A549 (cell line): ENCODE results near the gene NELFCD. TPM values are rescaled to one million over a fixed set of nuclear protein-coding genes. Genes with fewer than 3 reads are reported as not detected.

ENCODE experiments used
- ATAC-seq, 2 experiments: fragments of 200-7000 bp in 1 of 2; fragments of >200 bp in 1 of 2; cut with Nextera tagmentation in 1 of 2; cut with Tn5 transposase in 1 of 2; 3 replicates each; pipeline versions ENCODE4 v1.8.0 to v1.9.1; 2018 to 2020; ENCODE audit warnings: mild to moderate bottlenecking in 1 of 2, moderate library complexity in 1 of 2
- CTCF ChIA-PET: fragments of 300-600 bp; sonication (Branson Sonifier 250); formaldehyde crosslinking; extraction: SDS; loops from one replicate; lab custom pipeline; 2021; ENCODE audit warnings: antibody characterized with exemption, inconsistent platforms; lab: Yijun Ruan, JAX
- POLR2A ChIA-PET: fragments of 350-600 bp; formaldehyde crosslinking; extraction: SDS; loops from one replicate; lab custom pipeline; 2021; ENCODE audit warnings: antibody characterized with exemption, inconsistent platforms; lab: Yijun Ruan, JAX
- DNase-seq, 2 experiments: peaks; one replicate each; pipeline versions ENCODE4 v3.0.0 to v3.0.0-alpha.2; 2011 to 2016; ENCODE audit warnings: low read depth in 1 of 2, low spot score in 1 of 2
- FAIRE-seq: peaks from 2 replicates; lab custom pipeline; 2011; peaks lifted over from hg19 to GRCh38; lab: Jason Lieb, UNC
- H3K27ac ChIP-seq, 2 experiments: fragments of >200 bp; sonication (Bioruptor Twin); formaldehyde crosslinking; 3 replicates each; pipeline ENCODE4 v1.5.1; 2016 to 2017
- H3K4me1 ChIP-seq: fragments of >200 bp; sonication (Bioruptor Twin); formaldehyde crosslinking; 3 replicates; pipeline ENCODE4 v1.6.1; 2016
- H3K4me2 ChIP-seq: fragments of >200 bp; sonication (Bioruptor Twin); formaldehyde crosslinking; 3 replicates; pipeline ENCODE4 v1.6.1; 2016
- H3K4me3 ChIP-seq: fragments of >200 bp; sonication (Bioruptor Twin); formaldehyde crosslinking; 3 replicates; pipeline ENCODE4 v1.5.1; 2016
- H3K9me3 ChIP-seq: fragments of >200 bp; sonication (Bioruptor Twin); formaldehyde crosslinking; 3 replicates; pipeline ENCODE4 v1.6.1; 2016
- BHLHE40 ChIP-seq: IDR thresholded peaks from 2 replicates; pipeline ENCODE4 v1.6.1; 2012; ENCODE audit warnings: low read depth, low read length, inconsistent platforms
- CBX2 ChIP-seq: fragments of 200-600 bp; sonication (generic); IDR thresholded peaks from 2 replicates; pipeline ENCODE4 v1.6.1; 2016; ENCODE audit warnings: low read depth, mild to moderate bottlenecking, borderline replicate concordance
- CEBPB ChIP-seq, 2 experiments: fragments of >200 bp in 1 of 2; sonication (Bioruptor Twin) in 1 of 2; formaldehyde crosslinking in 1 of 2; IDR thresholded peaks; 2 replicates each; pipeline ENCODE4 v1.6.1; 2012 to 2016
- CHD2 ChIP-seq: fragments of 150-350 bp; IDR thresholded peaks from 2 replicates; pipeline ENCODE4 v1.6.1; 2014; ENCODE audit warnings: low read length; ENCODE audit not compliant: partially characterized antibody
- EHMT2 ChIP-seq: fragments of 200-600 bp; sonication (generic); IDR thresholded peaks from 2 replicates; pipeline ENCODE4 v1.6.1; 2016; ENCODE audit warnings: antibody characterized with exemption, low read depth, mild to moderate bottlenecking, moderate library complexity
- ELK1 ChIP-seq: fragments of 150-350 bp; IDR thresholded peaks from 2 replicates; pipeline ENCODE4 v1.6.1; 2014; ENCODE audit warnings: low read depth, mild to moderate bottlenecking, low read length
- FOSB ChIP-seq: fragments of 250-450 bp; sonication (Bioruptor Pico); IDR thresholded peaks from 2 replicates; pipeline ENCODE4 v1.5.0; 2020; ENCODE audit warnings: mild to moderate bottlenecking, moderate library complexity
- GATA3 ChIP-seq: IDR thresholded peaks from 2 replicates; pipeline ENCODE4 v1.6.1; 2012; ENCODE audit warnings: borderline replicate concordance
- HES2 ChIP-seq: fragments of >200 bp; sonication (Bioruptor Twin); formaldehyde crosslinking; IDR thresholded peaks from 2 replicates; pipeline ENCODE4 v1.6.1; 2016
- HEYL ChIP-seq: fragments of 250-450 bp; sonication (Bioruptor Pico); IDR thresholded peaks from 2 replicates; pipeline ENCODE4 v1.8.0; 2021; ENCODE audit warnings: mild to moderate bottlenecking, moderate library complexity
- HMGXB4 ChIP-seq: fragments of 250-450 bp; sonication (Bioruptor Pico); IDR thresholded peaks from 2 replicates; pipeline ENCODE4 v1.5.0; 2021; ENCODE audit warnings: mild to moderate bottlenecking, moderate library complexity, borderline replicate concordance
- JUN ChIP-seq, 2 experiments: fragments of >200 bp; sonication (Bioruptor Twin); formaldehyde crosslinking; IDR thresholded peaks; 2 replicates in 1 of 2; 3 replicates in 1 of 2; pipeline ENCODE4 v1.6.1; 2016 to 2017
- JUNB ChIP-seq: fragments of >200 bp; sonication (Bioruptor Twin); formaldehyde crosslinking; IDR thresholded peaks from 2 replicates; pipeline ENCODE4 v1.6.1; 2016
- MAX ChIP-seq: IDR thresholded peaks from 2 replicates; pipeline ENCODE4 v1.6.1; 2012
- MYC ChIP-seq: IDR thresholded peaks from 2 replicates; pipeline ENCODE4 v1.6.1; 2012; ENCODE audit warnings: mild to moderate bottlenecking, inconsistent platforms, low read length, improper control_type of control experiment, borderline replicate concordance
- PHF8 ChIP-seq: fragments of 200-600 bp; sonication (generic); IDR thresholded peaks from 2 replicates; pipeline ENCODE4 v1.6.1; 2016; ENCODE audit warnings: low read depth, mild to moderate bottlenecking, antibody characterized with exemption, moderate library complexity, borderline replicate concordance
- POLR2A ChIP-seq: IDR thresholded peaks from 2 replicates; pipeline ENCODE4 v1.6.1; 2012; ENCODE audit warnings: mild to moderate bottlenecking, low read length
- POLR2AphosphoS2 ChIP-seq: conservative IDR thresholded peaks from 2 replicates; pipeline ENCODE4 v1.6.1; 2012; ENCODE audit warnings: low read length, improper control_type of control experiment, inconsistent platforms
- RAD21 ChIP-seq, 2 experiments: fragments of >200 bp in 1 of 2; sonication (Bioruptor Twin) in 1 of 2; formaldehyde crosslinking in 1 of 2; IDR thresholded peaks in 1 of 2; conservative IDR thresholded peaks in 1 of 2; 2 replicates in 1 of 2; 3 replicates in 1 of 2; pipeline ENCODE4 v1.6.1; 2012 to 2018; ENCODE audit warnings: inconsistent platforms in 1 of 2
- RARB ChIP-seq: fragments of 250-450 bp; sonication (Bioruptor Pico); IDR thresholded peaks from 2 replicates; pipeline ENCODE4 v1.8.0; 2021; ENCODE audit warnings: mild to moderate bottlenecking, moderate library complexity
- RCOR1 ChIP-seq: fragments of 150-350 bp; IDR thresholded peaks from 2 replicates; pipeline ENCODE4 v1.6.1; 2014; ENCODE audit warnings: antibody characterized with exemption, low read length, low read depth
- RFX5 ChIP-seq: fragments of 450-650 bp; IDR thresholded peaks from 2 replicates; pipeline ENCODE4 v1.7.1; 2014; ENCODE audit warnings: antibody characterized with exemption, mild to moderate bottlenecking, moderate library complexity
- RNF2 ChIP-seq: fragments of 200-600 bp; sonication (generic); IDR thresholded peaks from 2 replicates; pipeline ENCODE4 v1.6.1; 2016; ENCODE audit warnings: low read depth, mild to moderate bottlenecking, antibody characterized with exemption, moderate library complexity, borderline replicate concordance
- TFCP2L1 ChIP-seq: fragments of 250-450 bp; sonication (Bioruptor Pico); IDR thresholded peaks from 2 replicates; pipeline ENCODE4 v1.5.0; 2021; ENCODE audit warnings: mild to moderate bottlenecking
- TP53 ChIP-seq: fragments of 250-450 bp; sonication (Bioruptor Pico); IDR thresholded peaks from 2 replicates; pipeline ENCODE4 v1.5.0; 2021; ENCODE audit warnings: mild to moderate bottlenecking, moderate library complexity
- ZC3H11A ChIP-seq: fragments of 450-650 bp; IDR thresholded peaks from 2 replicates; pipeline ENCODE4 v1.6.1; 2014; ENCODE audit warnings: antibody characterized with exemption, mild to moderate bottlenecking
- ZFP36 ChIP-seq: fragments of 450-650 bp; IDR thresholded peaks from 2 replicates; pipeline ENCODE4 v1.6.1; 2014; ENCODE audit warnings: borderline replicate concordance; ENCODE audit not compliant: partially characterized antibody
- ZNF302 ChIP-seq: fragments of 250-450 bp; sonication (Bioruptor Pico); IDR thresholded peaks from 2 replicates; pipeline ENCODE4 v1.9.0; 2021; ENCODE audit warnings: inconsistent platforms, mild to moderate bottlenecking, moderate library complexity
- WGBS: methylation state at CpG from one replicate; pipeline ENCODE4 v1.1.6; 2017; ENCODE audit errors: missing lambda C conversion rate; 5-methylcytosine and 5-hydroxymethylcytosine counted together
- polyA plus RNA-seq, 4 experiments: library from polyadenylated mRNA; depleted of rRNA in 3 of 4; stranded (reverse); fragments of >200 nt; fragmentation: RNase III in 1 of 4; extraction: RNeasy Plus Mini Kit Qiagen cat#74134 plus additional on column Dnase treatment in 1 of 4; gene quantifications; 2 replicates in 3 of 4; 3 replicates in 1 of 4; pipeline ENCODE4 v1.2.3, GENCODE V29; 2011 to 2017

Gene NELFCD
- polyA plus RNA-seq, 2 of the 4 experiments (the other 2 are of a cell fraction), result 58.8 to 74.0 TPM

GRCh38 chr20:58987790-58988564 is 6.9 kb downstream of the NELFCD start:
- ChIA-PET CTCF (interaction anchor here (1.1 kb wide), 1 partner anchor 18 kb away, joined by 3 read pairs; no protein-coding TSS in a partner anchor), POLR2A (no interaction called here)
- DNase-seq (no peak), FAIRE-seq (no peak), ATAC-seq (no peak)
- no peaks in the 10 kb centered on the region for H3K9me3 ChIP-seq
- WGBS, result 90% methylated on average over 9 of the region's 9 CpGs
- TF ChIP-seq RAD21 (conservative IDR thresholded peaks at IDR 0.05 in 1 of 2, IDR thresholded peaks at IDR 0.05 in 1 of 2) (no peak), ELK1 (no peak), HES2 (no peak), BHLHE40 (no peak), ZNF302 (CRISPR knock-in tag) (no peak), POLR2A (no peak), CHD2 (no peak), RARB (no peak), CBX2 (no peak), PHF8 (no peak), HEYL (CRISPR knock-in tag) (no peak), HMGXB4 (CRISPR knock-in tag) (no peak), TP53 (CRISPR knock-in tag) (no peak), TFCP2L1 (CRISPR knock-in tag) (no peak), JUN (IDR thresholded peaks at IDR 0.05) (no peak), RCOR1 (no peak), ZFP36 (no peak), EHMT2 (no peak), RFX5 (no peak), MYC (no peak)
- H3K4me1 ChIP-seq, result no peaks in the 10 kb centered on the region
- H3K4me3 ChIP-seq, result no peak overlapping the region
- no peak overlapping the region for H3K27ac ChIP-seq
- no peak overlapping the region for H3K4me2 ChIP-seq

GRCh38 chr20:58988565-58988882 is 7.5 kb downstream of the NELFCD start:
- no peak for TF ChIP-seq ZC3H11A
- no peak for TF ChIP-seq POLR2AphosphoS2
- TF ChIP-seq POLR2A, result no peak
- TF ChIP-seq BHLHE40, result no peak
- no peak for TF ChIP-seq PHF8
- no peak for TF ChIP-seq FOSB (CRISPR knock-in tag)
- TF ChIP-seq JUNB, result no peak
- TF ChIP-seq MAX, result no peak
- TF ChIP-seq CEBPB (IDR thresholded peaks at IDR 0.05), result no peak
- TF ChIP-seq ELK1, result no peak
- no peak for TF ChIP-seq RNF2
- no peak for TF ChIP-seq GATA3
- Histone ChIP-seq H3K4me2 (no peak overlapping the region), H3K4me1 (0 out of 3 replicates have a peak, but pooled peaks cover 1% of the 10 kb centered on the region), H3K27ac (no peak overlapping the region), H3K9me3 (no peaks in the 10 kb centered on the region), H3K4me3 (no peak overlapping the region)
- ChIA-PET CTCF (interaction anchor here (1.1 kb wide), 1 partner anchor 18 kb away, joined by 3 read pairs; no protein-coding TSS in a partner anchor), POLR2A (no interaction called here)
- 92% methylated on average over 5 of the region's 6 CpGs for WGBS
- no peak for FAIRE-seq
- DNase-seq, result no peak
- ATAC-seq, result no peak
